ENCODE results near the gene GH2. TPM values are rescaled to one million over a fixed set of nuclear protein-coding genes. Genes with fewer than 3 reads are reported as not detected.
A peak's percentile ranks its signal among the peaks of the same experiment; 100 is the strongest.
"Not testable (repeated sequence)": the region's sequence is repeated elsewhere in the genome, so short reads cannot be mapped to it uniquely, and the experiment has no call there.

Gene GH2
- total RNA-seq, 1 donor from 2014 or later, result not detected

- no peaks in the 10 kb centered on the region for H3K36me3 Mint-ChIP-seq (ENCODE audit: unreplicated experiment)
- TF ChIP-seq CTCF (IDR thresholded peaks at IDR 0.05), result no peak
- H3K27ac Mint-ChIP-seq (ENCODE audit: unreplicated experiment), result no peak overlapping the region
These were observed 32.7 kb upstream of the GH2 start for GRCh38 chr17:63914471-63914870.

GRCh38 chr17:63911657-63912100, 29.9 kb upstream of the GH2 start:
- DNase-seq (ENCODE audit: extremely low spot score, unreplicated experiment), result no peak
- H3K27me3 Mint-ChIP-seq (ENCODE audit: unreplicated experiment), result peaks cover 56% of the 10 kb centered on the region
- TF ChIP-seq CTCF (IDR thresholded peaks at IDR 0.05), result peak; percentile 77
- H3K27ac Mint-ChIP-seq (ENCODE audit: unreplicated experiment), result no peak overlapping the region
- H3K4me1 Mint-ChIP-seq (ENCODE audit: unreplicated experiment), result no peaks in the 10 kb centered on the region
- H3K9me3 Mint-ChIP-seq (ENCODE audit: unreplicated experiment), result no peaks in the 10 kb centered on the region
- no peaks in the 10 kb centered on the region for H3K36me3 Mint-ChIP-seq (ENCODE audit: unreplicated experiment)
- no peak overlapping the region for H3K4me3 Mint-ChIP-seq (ENCODE audit: unreplicated experiment)

More at GRCh38 chr17:63914471-63914870, 32.7 kb upstream of the GH2 start:
- H3K4me3 Mint-ChIP-seq (ENCODE audit: unreplicated experiment), result no peak overlapping the region
- peaks cover 46% of the 10 kb centered on the region for H3K27me3 Mint-ChIP-seq (ENCODE audit: unreplicated experiment)
- no peak for DNase-seq (ENCODE audit: extremely low spot score, unreplicated experiment)
- H3K9me3 Mint-ChIP-seq (ENCODE audit: unreplicated experiment), result no peaks in the 10 kb centered on the region
- H3K4me1 Mint-ChIP-seq (ENCODE audit: unreplicated experiment), result peaks cover 3% of the 10 kb centered on the region

- no peak for DNase-seq (ENCODE audit: extremely low spot score, unreplicated experiment)
- Mint-ChIP-seq H3K27me3 (ENCODE audit: unreplicated experiment) (peaks cover 55% of the 10 kb centered on the region), H3K4me1 (ENCODE audit: unreplicated experiment) (no peaks in the 10 kb centered on the region), H3K36me3 (ENCODE audit: unreplicated experiment) (no peaks in the 10 kb centered on the region), H3K9me3 (ENCODE audit: unreplicated experiment) (no peaks in the 10 kb centered on the region), H3K4me3 (ENCODE audit: unreplicated experiment) (no peak within 1 kb of the TSS), H3K27ac (ENCODE audit: unreplicated experiment) (no peak within 1 kb of the TSS)
- TF ChIP-seq CTCF (IDR thresholded peaks at IDR 0.05), result no peak
These were observed 29.4 kb upstream of the GH2 start, which contains the start of gene CSHL1 for GRCh38 chr17:63911041-63911635. TSS of gene CSHL1 (minus strand) at chr17:63911258. CDS start at chr17:63911196, 62 bp downstream.

GRCh38 chr17:63910096-63910495, 28.4 kb upstream of the GH2 start:
- no peak overlapping the region for H3K4me3 Mint-ChIP-seq (ENCODE audit: unreplicated experiment)
- H3K27me3 Mint-ChIP-seq (ENCODE audit: unreplicated experiment), result peaks cover 53% of the 10 kb centered on the region
- no peaks in the 10 kb centered on the region for H3K36me3 Mint-ChIP-seq (ENCODE audit: unreplicated experiment)
- H3K27ac Mint-ChIP-seq (ENCODE audit: unreplicated experiment), result no peak overlapping the region
- DNase-seq (ENCODE audit: extremely low spot score, unreplicated experiment), result no peak
- H3K4me1 Mint-ChIP-seq (ENCODE audit: unreplicated experiment), result no peaks in the 10 kb centered on the region
- H3K9me3 Mint-ChIP-seq (ENCODE audit: unreplicated experiment), result no peaks in the 10 kb centered on the region
- TF ChIP-seq CTCF (IDR thresholded peaks at IDR 0.05), result no peak

- not testable (repeated sequence) for H3K4me3 Mint-ChIP-seq (ENCODE audit: unreplicated experiment); H3K36me3 Mint-ChIP-seq (ENCODE audit: unreplicated experiment); DNase-seq (ENCODE audit: extremely low spot score, unreplicated experiment); H3K4me1 Mint-ChIP-seq (ENCODE audit: unreplicated experiment); H3K27ac Mint-ChIP-seq (ENCODE audit: unreplicated experiment); H3K9me3 Mint-ChIP-seq (ENCODE audit: unreplicated experiment)
- peaks cover 50% of the 10 kb centered on the region for H3K27me3 Mint-ChIP-seq (ENCODE audit: unreplicated experiment)
These were observed 27.8 kb upstream of the GH2 start for GRCh38 chr17:63909586-63909985.
